Activated naive CD8-positive, alpha-beta T cell treated with anti-CD3 and anti-CD28 coated beads for 36 hours (primary cell): ENCODE data around the gene RAB6B. TPM values are rescaled to one million over a fixed set of nuclear protein-coding genes. Genes with fewer than 3 reads are reported as not detected.

Experiments
- DNase-seq: peaks from one replicate; pipeline ENCODE4 v3.0.0; 2021
- H3K27ac Mint-ChIP-seq: one replicate; pipeline ENCODE4 v1.8.0; 2022; ENCODE audit warnings: mild to moderate bottlenecking, moderate library complexity, mixed read lengths
- H3K27me3 Mint-ChIP-seq: one replicate; pipeline ENCODE4 v1.8.0; 2022; ENCODE audit warnings: mild to moderate bottlenecking, mixed read lengths
- H3K36me3 Mint-ChIP-seq: one replicate; pipeline ENCODE4 v1.8.0; 2021; ENCODE audit warnings: mild to moderate bottlenecking, mixed read lengths
- H3K4me1 Mint-ChIP-seq: one replicate; pipeline ENCODE4 v1.8.0; 2021; ENCODE audit warnings: mixed read lengths
- H3K4me3 Mint-ChIP-seq: one replicate; pipeline ENCODE4 v1.8.0; 2022; ENCODE audit warnings: mild to moderate bottlenecking, moderate library complexity, mixed read lengths
- H3K9me3 Mint-ChIP-seq: one replicate; pipeline ENCODE4 v1.8.0; 2022; ENCODE audit warnings: mixed read lengths
- total RNA-seq, 2 experiments: library from RNA; stranded (reverse); gene quantifications; one replicate each; pipeline ENCODE4 v1.2.3, GENCODE V29; 2021

Gene RAB6B
- total RNA-seq, 2 experiments from 2014 or later: 0.08 to 0.29 TPM

GRCh38 chr3:133934996-133935842, 39.5 kb upstream of the RAB6B start:
- Mint-ChIP-seq H3K9me3 (no peaks in the 10 kb centered on the region), H3K27ac (no peak overlapping the region), H3K4me3 (no peak overlapping the region), H3K27me3 (no peaks in the 10 kb centered on the region), H3K36me3 (no peaks in the 10 kb centered on the region), H3K4me1 (no peaks in the 10 kb centered on the region)
- DNase-seq: no peak

- no peak overlapping the region for H3K4me3 Mint-ChIP-seq
- H3K27ac Mint-ChIP-seq: no peak overlapping the region
- H3K27me3 Mint-ChIP-seq: peaks cover under 1% of the 10 kb centered on the region
- DNase-seq: no peak
- no peaks in the 10 kb centered on the region for H3K36me3 Mint-ChIP-seq
- H3K4me1 Mint-ChIP-seq: no peaks in the 10 kb centered on the region
- no peaks in the 10 kb centered on the region for H3K9me3 Mint-ChIP-seq
These were observed 38.6 kb upstream of the RAB6B start for GRCh38 chr3:133934073-133934970.

- no peak for DNase-seq
- Mint-ChIP-seq H3K27me3 (peaks cover 3% of the 10 kb centered on the region), H3K4me3 (no peak overlapping the region), H3K27ac (no peak overlapping the region), H3K36me3 (no peaks in the 10 kb centered on the region), H3K9me3 (no peaks in the 10 kb centered on the region), H3K4me1 (no peaks in the 10 kb centered on the region)
These were observed 37.7 kb upstream of the RAB6B start for GRCh38 chr3:133933097-133934024.

GRCh38 chr3:133932009-133932408, 36.3 kb upstream of the RAB6B start:
- Mint-ChIP-seq H3K9me3 (no peaks in the 10 kb centered on the region), H3K4me1 (peaks cover 7% of the 10 kb centered on the region), H3K27me3 (peaks cover 8% of the 10 kb centered on the region), H3K36me3 (no peaks in the 10 kb centered on the region), H3K27ac (no peak overlapping the region), H3K4me3 (no peak overlapping the region)
- no peak for DNase-seq

GRCh38 chr3:133931084-133931483, 35.4 kb upstream of the RAB6B start:
- Mint-ChIP-seq H3K4me3 (no peak overlapping the region), H3K36me3 (no peaks in the 10 kb centered on the region), H3K27me3 (peaks cover 15% of the 10 kb centered on the region), H3K27ac (no peak overlapping the region), H3K9me3 (no peaks in the 10 kb centered on the region), H3K4me1 (peaks cover 7% of the 10 kb centered on the region)
- no peak for DNase-seq

GRCh38 chr3:133930341-133930933, 34.8 kb upstream of the RAB6B start:
- Mint-ChIP-seq H3K27me3 (peaks cover 15% of the 10 kb centered on the region), H3K9me3 (no peaks in the 10 kb centered on the region), H3K27ac (no peak overlapping the region), H3K36me3 (no peaks in the 10 kb centered on the region), H3K4me3 (no peak overlapping the region), H3K4me1 (peaks cover 7% of the 10 kb centered on the region)
- DNase-seq: no peak

- H3K27ac Mint-ChIP-seq: no peak overlapping the region
- no peaks in the 10 kb centered on the region for H3K9me3 Mint-ChIP-seq
- no peak overlapping the region for H3K4me3 Mint-ChIP-seq
- peaks cover 7% of the 10 kb centered on the region for H3K4me1 Mint-ChIP-seq
- H3K27me3 Mint-ChIP-seq: peaks cover 17% of the 10 kb centered on the region
- H3K36me3 Mint-ChIP-seq: no peaks in the 10 kb centered on the region
- no peak for DNase-seq
These were observed 33.4 kb upstream of the RAB6B start for GRCh38 chr3:133928903-133929607.

GRCh38 chr3:133928136-133928893, 32.6 kb upstream of the RAB6B start:
- no peaks in the 10 kb centered on the region for H3K36me3 Mint-ChIP-seq
- peak overlapping the region; percentile 66 for H3K4me3 Mint-ChIP-seq
- H3K4me1 Mint-ChIP-seq: peaks cover 7% of the 10 kb centered on the region
- DNase-seq: no peak
- H3K9me3 Mint-ChIP-seq: no peaks in the 10 kb centered on the region
- no peak overlapping the region for H3K27ac Mint-ChIP-seq
- H3K27me3 Mint-ChIP-seq: peaks cover 18% of the 10 kb centered on the region

GRCh38 chr3:133927540-133928066, 31.9 kb upstream of the RAB6B start:
- Mint-ChIP-seq H3K4me1 (peaks cover 7% of the 10 kb centered on the region), H3K4me3 (peak overlapping the region; percentile 66), H3K9me3 (no peaks in the 10 kb centered on the region), H3K36me3 (no peaks in the 10 kb centered on the region), H3K27ac (no peak overlapping the region), H3K27me3 (peaks cover 19% of the 10 kb centered on the region)
- DNase-seq: peak; percentile 84

- peak overlapping the region; percentile 47 for H3K4me3 Mint-ChIP-seq
- H3K27ac Mint-ChIP-seq: no peak overlapping the region
- H3K36me3 Mint-ChIP-seq: no peaks in the 10 kb centered on the region
- no peak for DNase-seq
- peaks cover 7% of the 10 kb centered on the region for H3K4me1 Mint-ChIP-seq
- H3K27me3 Mint-ChIP-seq: peaks cover 22% of the 10 kb centered on the region
- H3K9me3 Mint-ChIP-seq: no peaks in the 10 kb centered on the region
These were observed 31.3 kb upstream of the RAB6B start for GRCh38 chr3:133926736-133927539.

GRCh38 chr3:133925960-133926735, 30.5 kb upstream of the RAB6B start:
- H3K9me3 Mint-ChIP-seq: no peaks in the 10 kb centered on the region

GRCh38 chr3:133924041-133924440, 28.4 kb upstream of the RAB6B start:
- H3K4me1 Mint-ChIP-seq: peaks cover 7% of the 10 kb centered on the region
- no peak overlapping the region for H3K4me3 Mint-ChIP-seq
- H3K27me3 Mint-ChIP-seq: peaks cover 29% of the 10 kb centered on the region
- no peaks in the 10 kb centered on the region for H3K9me3 Mint-ChIP-seq
- no peak overlapping the region for H3K27ac Mint-ChIP-seq
- no peaks in the 10 kb centered on the region for H3K36me3 Mint-ChIP-seq
- DNase-seq: no peak

More at GRCh38 chr3:133925960-133926735, 30.5 kb upstream of the RAB6B start:
- Mint-ChIP-seq H3K36me3 (no peaks in the 10 kb centered on the region), H3K4me1 (peaks cover 7% of the 10 kb centered on the region), H3K27ac (no peak overlapping the region), H3K4me3 (no peak overlapping the region), H3K27me3 (peaks cover 22% of the 10 kb centered on the region)
- no peak for DNase-seq
